ENCODE data around the gene VPS35.

Gene VPS35

DNA sequence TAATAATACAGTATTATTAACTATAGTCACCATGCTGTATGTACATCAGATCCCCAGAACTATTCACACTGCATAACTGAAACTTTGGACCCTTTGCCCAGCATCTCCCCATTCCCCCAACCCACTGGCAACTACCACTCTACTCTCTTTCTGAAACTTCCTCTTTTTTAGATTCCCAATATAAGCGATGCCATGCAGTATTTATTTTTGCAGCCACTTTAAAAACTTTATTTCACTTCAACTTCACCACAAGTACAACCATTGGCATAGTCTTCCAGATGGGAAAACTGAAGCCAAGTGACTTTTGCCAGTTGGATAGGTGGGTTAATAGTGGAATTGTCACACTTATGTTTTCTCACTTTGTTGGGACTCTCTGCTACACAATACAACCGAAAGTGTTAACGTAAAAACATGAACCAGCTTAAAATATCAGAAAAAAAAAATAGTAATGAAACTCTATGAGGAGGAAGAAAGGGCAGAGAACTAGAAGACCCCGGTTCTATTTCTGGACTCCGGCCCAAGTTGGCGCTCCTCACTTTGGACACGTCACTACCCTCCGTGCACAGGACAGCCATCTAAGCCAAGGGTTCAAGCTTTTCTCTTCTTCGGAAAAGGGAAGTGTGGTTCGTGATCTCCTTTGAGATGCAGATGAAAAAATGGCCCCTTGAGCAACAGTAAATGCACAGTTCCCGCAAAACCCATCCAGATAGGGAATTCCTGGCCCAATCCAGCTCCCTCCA lies 68.5 kb downstream of the VPS35 start:
- TF ChIP-seq, protein P1, sequence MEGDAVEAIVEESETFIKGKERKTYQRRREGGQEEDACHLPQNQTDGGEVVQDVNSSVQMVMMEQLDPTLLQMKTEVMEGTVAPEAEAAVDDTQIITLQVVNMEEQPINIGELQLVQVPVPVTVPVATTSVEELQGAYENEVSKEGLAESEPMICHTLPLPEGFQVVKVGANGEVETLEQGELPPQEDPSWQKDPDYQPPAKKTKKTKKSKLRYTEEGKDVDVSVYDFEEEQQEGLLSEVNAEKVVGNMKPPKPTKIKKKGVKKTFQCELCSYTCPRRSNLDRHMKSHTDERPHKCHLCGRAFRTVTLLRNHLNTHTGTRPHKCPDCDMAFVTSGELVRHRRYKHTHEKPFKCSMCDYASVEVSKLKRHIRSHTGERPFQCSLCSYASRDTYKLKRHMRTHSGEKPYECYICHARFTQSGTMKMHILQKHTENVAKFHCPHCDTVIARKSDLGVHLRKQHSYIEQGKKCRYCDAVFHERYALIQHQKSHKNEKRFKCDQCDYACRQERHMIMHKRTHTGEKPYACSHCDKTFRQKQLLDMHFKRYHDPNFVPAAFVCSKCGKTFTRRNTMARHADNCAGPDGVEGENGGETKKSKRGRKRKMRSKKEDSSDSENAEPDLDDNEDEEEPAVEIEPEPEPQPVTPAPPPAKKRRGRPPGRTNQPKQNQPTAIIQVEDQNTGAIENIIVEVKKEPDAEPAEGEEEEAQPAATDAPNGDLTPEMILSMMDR (conservative IDR thresholded peaks at IDR 0.05), result no peak
- peak overlapping the region; percentile 88 for H3K27ac ChIP-seq

DNA sequence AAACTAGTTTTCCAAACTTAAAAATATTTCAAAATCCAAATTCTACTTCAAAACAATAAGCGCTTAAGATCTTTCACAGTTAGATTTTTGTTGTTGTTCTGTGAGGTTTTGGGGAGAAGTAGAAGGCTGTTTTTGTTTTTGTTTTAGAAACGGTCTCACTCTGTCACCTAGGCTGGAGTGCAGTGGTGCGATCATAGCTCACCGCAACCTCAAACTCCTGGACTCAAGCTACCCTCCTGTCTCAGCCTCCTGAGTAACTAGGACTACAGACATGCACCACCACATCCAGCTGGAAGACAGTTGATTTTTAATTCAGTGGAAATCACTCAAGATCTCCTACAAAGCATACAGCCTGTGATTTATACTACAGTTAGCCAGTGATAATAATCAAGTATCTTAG lies 70.5 kb downstream of the VPS35 start:
- no peak overlapping the region for H3K27ac ChIP-seq
- TF ChIP-seq, protein P1 (conservative IDR thresholded peaks at IDR 0.05), result no peak
- no peak for TF ChIP-seq ZFX (IDR thresholded peaks at IDR 0.05)

DNA sequence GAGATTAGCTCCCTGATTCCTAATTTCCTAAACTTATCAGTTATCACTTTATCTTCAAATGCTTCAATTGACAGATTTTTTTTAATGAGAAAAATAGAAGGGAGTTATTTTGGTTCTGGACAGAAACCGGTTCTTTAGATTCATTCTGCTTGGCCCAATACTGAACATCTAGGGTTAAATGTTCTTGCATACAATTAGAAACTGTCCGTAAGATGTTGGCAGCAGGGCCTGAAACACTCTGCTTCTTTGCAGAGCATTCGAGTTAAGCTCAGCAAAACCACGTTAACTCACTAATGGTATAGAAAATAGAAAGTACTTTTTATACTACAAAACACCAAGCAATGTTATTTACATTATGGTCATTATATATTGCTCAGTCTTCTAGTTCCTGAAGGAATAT lies 75.0 kb downstream of the VPS35 start:
- H3K27ac ChIP-seq, result no peak overlapping the region
- TF ChIP-seq, protein P1 (conservative IDR thresholded peaks at IDR 0.05), result no peak
- no peak for TF ChIP-seq ZFX (IDR thresholded peaks at IDR 0.05)

DNA sequence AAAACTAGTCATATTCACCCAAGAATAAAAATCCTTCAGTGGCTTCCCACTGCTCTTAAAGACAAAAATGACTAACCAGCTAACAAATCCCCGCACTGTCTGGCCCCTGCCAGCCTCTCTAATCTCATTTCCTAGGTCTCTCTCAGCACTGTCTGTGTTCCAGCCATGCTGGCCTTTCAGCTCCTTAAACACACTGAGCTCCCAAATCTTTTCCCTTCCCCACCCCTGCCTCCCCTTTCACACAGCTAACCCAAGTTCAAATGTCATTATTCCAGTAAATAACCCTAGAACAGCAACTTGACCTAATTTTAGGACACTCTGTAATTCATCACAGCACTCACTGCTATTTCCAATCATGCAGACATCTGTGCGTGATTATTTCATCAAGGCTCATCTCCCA lies 75.6 kb downstream of the VPS35 start:
- H3K27ac ChIP-seq, result no peak overlapping the region
- TF ChIP-seq, protein P1 (conservative IDR thresholded peaks at IDR 0.05), result no peak
- no peak for TF ChIP-seq ZFX (IDR thresholded peaks at IDR 0.05)

DNA sequence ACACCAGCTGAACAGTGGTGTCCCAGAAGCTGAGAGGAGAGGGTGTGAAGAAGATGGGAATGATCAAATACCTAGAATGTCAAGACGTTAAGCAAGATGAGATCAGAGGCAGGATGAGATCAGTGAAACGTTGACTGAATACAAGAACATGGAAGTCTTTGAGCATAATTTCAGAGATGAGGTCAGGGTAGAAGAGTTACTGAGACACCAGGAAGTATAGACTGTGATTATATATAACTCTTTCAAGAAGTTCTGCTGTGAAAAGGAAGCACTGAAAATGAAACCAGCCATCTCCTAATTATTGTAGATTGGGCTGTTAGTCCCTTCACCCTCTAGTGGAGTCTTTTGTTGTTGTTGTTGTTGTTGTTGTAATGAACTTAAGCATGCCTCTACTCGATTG lies 76.9 kb downstream of the VPS35 start:
- H3K27ac ChIP-seq, result no peak overlapping the region
- TF ChIP-seq, protein P1 (conservative IDR thresholded peaks at IDR 0.05), result no peak
- TF ChIP-seq ZFX (IDR thresholded peaks at IDR 0.05), result no peak

DNA sequence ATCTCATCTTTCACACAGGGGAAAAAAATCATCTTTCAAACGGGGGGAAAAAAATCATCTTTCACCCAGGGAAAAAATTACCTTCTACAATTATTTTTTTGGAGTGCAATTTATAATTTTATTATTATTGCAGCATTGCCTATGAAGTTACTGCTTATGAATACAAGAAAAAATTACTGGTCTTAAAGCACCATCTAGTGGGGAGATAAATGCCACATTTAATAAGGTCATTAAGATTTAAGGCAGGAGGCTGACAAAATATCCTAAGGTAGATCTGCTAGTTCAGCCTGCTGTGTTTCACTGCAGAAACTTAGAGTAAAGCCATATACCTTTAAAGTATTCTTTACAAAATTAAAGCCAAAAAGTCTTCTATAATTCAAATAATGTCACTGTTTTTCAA lies 81.4 kb downstream of the VPS35 start:
- no peak overlapping the region for H3K27ac ChIP-seq
- TF ChIP-seq, protein P1 (conservative IDR thresholded peaks at IDR 0.05), result peak; percentile 49
- no peak for TF ChIP-seq ZFX (IDR thresholded peaks at IDR 0.05)

DNA sequence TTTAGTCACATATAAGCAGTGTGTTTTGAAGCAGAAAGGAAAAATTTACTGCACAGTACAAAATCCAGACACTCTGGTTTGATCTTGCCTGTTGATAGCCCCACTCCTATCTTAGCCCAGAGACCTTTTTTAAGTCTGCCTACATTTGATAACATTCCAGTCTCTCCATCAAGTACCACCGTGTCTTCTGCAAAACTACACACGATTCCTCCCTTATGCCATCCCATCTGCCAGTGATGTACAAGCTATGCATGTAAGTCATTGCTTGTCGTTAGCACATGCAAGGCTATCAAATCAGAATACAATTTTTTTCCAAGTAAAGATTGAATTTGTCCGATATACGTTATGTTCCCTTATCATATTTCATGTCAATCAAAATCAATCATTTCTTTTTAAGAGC lies 82.7 kb downstream of the VPS35 start:
- H3K27ac ChIP-seq, result no peak overlapping the region

More for the DNA sequence above, 82.7 kb downstream of the VPS35 start:
- TF ChIP-seq, protein P1 (conservative IDR thresholded peaks at IDR 0.05), result no peak

All from C4-2B (cell line).